Fibroblast of pulmonary artery (primary cell): ENCODE data around the gene NRARP.

ENCODE experiments used
- DNase-seq: peaks from one replicate; pipeline ENCODE4 v3.0.0-alpha.2; 2010; ENCODE audit warnings: low read depth
- H3K4me3 ChIP-seq: replicated peaks from 2 replicates; pipeline ENCODE4 v1.5.1; 2011; ENCODE audit warnings: low read depth, mild to moderate bottlenecking, control low read depth, low read length, moderate library complexity
- TF ChIP-seq, protein P1 (sequence below): IDR thresholded peaks from 2 replicates; pipeline ENCODE4 v1.5.1; 2011; ENCODE audit warnings: mild to moderate bottlenecking, control low read depth, low read length, inconsistent platforms; ENCODE audit errors: missing control alignments

The NRARP gene, protein sequence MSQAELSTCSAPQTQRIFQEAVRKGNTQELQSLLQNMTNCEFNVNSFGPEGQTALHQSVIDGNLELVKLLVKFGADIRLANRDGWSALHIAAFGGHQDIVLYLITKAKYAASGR

DNA sequence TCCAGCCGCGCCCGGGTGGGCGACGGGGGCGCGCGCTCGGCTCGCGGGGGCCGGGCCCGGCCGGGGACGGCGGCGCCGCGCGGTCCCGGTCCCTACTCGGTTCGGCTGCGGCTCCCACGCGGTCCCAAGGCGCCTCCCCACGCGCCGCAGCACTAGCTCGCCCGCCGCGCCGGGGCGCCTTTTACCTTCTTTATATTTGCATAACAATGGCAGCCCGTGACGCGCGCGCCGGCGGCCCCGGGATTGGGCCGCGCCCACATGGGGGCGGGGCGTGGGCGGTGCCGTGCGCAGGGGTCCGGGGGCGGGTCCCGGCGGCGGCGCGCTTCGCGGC is at the start of gene NRARP:
NRARP (minus strand) TSS at position 154 of the 331 bp plus-strand sequence. CDS start 343 bp downstream, outside the sequence.
- TF ChIP-seq, protein P1, sequence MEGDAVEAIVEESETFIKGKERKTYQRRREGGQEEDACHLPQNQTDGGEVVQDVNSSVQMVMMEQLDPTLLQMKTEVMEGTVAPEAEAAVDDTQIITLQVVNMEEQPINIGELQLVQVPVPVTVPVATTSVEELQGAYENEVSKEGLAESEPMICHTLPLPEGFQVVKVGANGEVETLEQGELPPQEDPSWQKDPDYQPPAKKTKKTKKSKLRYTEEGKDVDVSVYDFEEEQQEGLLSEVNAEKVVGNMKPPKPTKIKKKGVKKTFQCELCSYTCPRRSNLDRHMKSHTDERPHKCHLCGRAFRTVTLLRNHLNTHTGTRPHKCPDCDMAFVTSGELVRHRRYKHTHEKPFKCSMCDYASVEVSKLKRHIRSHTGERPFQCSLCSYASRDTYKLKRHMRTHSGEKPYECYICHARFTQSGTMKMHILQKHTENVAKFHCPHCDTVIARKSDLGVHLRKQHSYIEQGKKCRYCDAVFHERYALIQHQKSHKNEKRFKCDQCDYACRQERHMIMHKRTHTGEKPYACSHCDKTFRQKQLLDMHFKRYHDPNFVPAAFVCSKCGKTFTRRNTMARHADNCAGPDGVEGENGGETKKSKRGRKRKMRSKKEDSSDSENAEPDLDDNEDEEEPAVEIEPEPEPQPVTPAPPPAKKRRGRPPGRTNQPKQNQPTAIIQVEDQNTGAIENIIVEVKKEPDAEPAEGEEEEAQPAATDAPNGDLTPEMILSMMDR: no peak
- DNase-seq: peak; percentile 83
- peak within 1 kb of the TSS; percentile 59 for H3K4me3 ChIP-seq

DNA sequence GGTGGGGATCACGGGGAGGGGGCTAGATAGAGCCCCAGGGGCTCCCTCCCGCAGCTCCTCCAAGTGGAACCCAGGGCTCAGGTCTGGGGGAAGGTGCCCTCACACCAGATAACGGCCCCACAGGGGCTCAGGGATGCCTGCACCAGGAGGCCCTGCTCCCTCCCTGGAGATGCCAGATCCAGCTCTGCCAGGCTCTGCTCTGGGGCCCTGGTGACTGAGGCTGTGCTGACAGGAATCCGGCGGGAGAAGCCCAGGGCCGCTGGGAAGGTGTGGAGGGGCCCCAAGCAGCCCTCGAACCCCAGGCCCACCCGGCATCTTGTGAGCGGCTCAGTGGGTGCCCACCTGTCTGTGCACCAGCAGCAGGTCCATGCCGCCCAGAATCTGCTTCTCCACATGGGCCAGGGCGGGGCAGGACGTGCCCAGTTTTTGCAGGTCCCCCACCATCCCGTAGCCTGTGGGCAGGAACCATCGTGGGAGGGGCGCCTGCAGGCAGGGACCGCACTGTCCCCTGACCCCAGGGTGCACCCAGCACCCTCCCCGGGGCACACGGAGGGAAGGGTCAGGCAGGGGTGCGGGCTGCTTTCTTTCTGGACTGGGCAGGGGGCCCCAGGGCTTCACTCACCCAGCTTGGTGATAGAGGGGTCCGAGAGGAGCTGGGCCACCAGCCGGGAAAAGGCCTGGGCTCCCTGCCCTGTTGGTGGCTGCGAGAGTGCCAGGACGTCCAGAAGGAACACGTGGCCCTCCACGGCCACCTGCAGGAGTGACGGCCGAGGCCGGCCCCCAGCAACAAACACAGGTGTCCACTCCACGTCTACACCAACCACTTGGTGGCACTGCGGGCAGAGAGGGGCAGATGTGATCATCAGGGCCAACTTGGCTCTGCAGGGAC is 48.9 kb upstream of the NRARP start:
- TF ChIP-seq, protein P1: no peak
- DNase-seq: no peak
- no peak overlapping the region for H3K4me3 ChIP-seq

DNA sequence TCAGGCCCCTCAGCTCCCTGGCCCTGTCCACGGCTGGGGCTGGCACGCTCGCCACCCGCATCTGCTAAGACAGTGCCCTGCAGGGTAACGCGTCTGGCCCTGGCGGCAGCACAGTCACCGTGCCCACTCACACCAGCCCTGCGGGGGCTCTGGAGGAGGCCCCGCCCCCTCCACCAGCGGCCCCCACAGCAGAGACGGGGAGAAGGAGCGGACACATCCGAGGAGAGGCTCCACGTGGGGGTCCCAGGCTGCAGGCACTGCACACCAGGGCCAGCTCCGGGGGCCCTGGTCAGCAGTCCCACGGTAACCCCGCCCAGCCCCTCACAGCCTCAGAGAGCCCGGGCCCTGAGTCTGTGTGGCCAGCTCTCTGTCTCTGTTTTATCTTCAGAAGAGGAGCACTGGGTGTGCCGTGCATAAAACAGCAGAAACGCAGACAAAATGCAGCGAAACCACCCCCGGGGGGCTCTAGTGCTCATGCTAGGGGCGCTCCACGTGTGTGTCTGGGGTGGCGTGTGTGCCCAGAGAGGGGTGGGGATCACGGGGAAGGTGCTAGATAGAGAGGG is 47.5 kb upstream of the NRARP start:
- H3K4me3 ChIP-seq: no peak overlapping the region
- TF ChIP-seq, protein P1: no peak
- no peak for DNase-seq

DNA sequence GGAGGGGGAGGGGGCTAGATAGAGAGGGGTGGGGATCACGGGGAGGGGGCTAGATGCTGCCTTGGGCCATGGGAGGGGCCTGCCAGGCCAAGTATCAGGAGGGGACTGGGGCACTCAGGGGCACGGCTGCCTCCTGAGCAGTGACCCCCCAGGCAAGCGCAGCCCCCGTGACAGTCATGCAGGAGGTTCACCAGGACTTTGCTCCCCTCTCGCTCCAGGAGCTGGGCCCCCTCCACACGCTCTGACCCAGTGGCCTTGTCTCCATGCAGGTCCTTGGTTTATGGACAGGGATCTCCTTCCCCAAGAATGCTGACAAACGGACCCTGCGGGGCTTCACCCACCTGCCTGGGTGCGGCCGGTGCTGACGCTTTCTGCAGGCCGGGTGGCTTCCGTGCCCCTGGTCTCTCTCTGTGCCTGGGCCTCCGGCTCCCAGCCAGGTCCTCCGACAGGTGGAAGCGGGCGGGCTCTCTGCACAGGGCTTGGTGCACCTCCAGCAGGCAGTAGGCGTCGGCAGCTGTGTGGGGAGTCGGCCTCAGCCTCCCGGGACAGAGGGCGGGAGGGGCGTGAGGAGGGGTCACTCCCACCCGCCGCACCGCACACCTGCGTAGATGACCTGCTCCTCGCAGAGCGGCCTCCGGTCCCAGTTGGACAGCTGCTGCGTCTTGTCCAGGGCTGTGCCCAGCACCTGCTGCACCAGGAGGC is 46.8 kb upstream of the NRARP start:
- DNase-seq: no peak
- H3K4me3 ChIP-seq: no peak overlapping the region
- TF ChIP-seq, protein P1: no peak

DNA sequence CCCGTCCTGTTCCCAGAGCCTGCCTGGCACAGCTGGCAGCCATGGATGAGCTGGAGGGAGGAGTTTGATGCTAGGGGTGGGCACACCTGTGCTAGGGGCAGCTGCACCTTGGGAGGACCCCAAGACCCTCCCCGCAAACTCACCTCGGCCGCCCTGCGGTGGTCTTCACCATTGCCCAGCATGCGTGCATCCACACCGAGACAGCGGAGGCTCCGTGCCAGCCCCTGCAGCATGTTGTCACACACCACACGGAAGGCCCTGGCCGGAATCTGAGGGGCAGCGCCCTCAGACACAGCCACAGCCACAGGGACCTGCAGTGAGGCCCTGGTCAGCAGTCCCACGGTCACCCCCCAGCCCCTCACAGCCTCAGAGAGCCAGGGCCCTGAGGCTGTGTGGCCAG is 45.9 kb upstream of the NRARP start:
- TF ChIP-seq, protein P1: no peak
- DNase-seq: no peak

DNA sequence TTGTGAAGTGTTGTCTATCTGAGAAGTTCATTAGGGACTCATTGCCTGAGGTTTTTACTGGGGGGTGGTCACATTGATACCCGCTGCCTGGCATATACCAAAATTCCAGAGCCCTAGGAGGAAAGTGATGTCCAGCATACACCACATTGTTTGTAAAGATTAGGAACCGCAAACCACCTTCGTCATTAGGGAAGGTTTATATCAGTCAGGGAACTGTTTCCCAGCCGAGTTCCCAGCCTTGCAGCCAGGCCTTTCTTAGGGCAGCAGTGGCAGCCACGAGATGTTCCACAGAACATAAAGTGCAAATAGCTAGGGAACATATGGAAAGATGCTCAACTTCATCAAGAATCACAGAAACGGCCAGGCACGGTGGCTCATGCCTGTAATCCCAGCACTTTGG is 40.4 kb upstream of the NRARP start:
- no peak for DNase-seq
- TF ChIP-seq, protein P1: no peak

More for the DNA sequence above, 45.9 kb upstream of the NRARP start:
- no peak overlapping the region for H3K4me3 ChIP-seq

More for the DNA sequence above, 40.4 kb upstream of the NRARP start:
- no peak overlapping the region for H3K4me3 ChIP-seq
